H1 (cell line): ENCODE data around the gene TSHZ2. TPM values are rescaled to one million over a fixed set of nuclear protein-coding genes. Genes with fewer than 3 reads are reported as not detected.

ENCODE experiments used
- CHD1 ChIP-seq: IDR thresholded peaks from 2 replicates; pipeline ENCODE4 v1.6.1; 2012; ENCODE audit warnings: low read depth, low read length, improper control_type of control experiment
- CHD2 ChIP-seq: IDR thresholded peaks from 2 replicates; pipeline ENCODE4 v1.6.1; 2012; ENCODE audit warnings: low read length, improper control_type of control experiment
- CTBP2 ChIP-seq: IDR thresholded peaks from 2 replicates; pipeline ENCODE4 v1.7.0; 2011; ENCODE audit warnings: borderline replicate concordance, mild to moderate bottlenecking, moderate library complexity, mixed read lengths, low read length; ENCODE audit not compliant: insufficient read depth, insufficient read length
- E2F6 ChIP-seq: IDR thresholded peaks from 2 replicates; pipeline ENCODE4 v1.6.1; 2012; ENCODE audit warnings: inconsistent platforms
- KDM4A ChIP-seq: IDR thresholded peaks from one replicate; pipeline ENCODE4 v1.7.1; 2012; ENCODE audit warnings: low read depth, mild to moderate bottlenecking, moderate library complexity, low read length, inconsistent platforms; ENCODE audit not compliant: severe bottlenecking
- MAX ChIP-seq: IDR thresholded peaks from 2 replicates; pipeline ENCODE4 v1.6.1; 2012; ENCODE audit warnings: inconsistent platforms
- SAP30 ChIP-seq: fragments of 300-600 bp; sonication (generic); IDR thresholded peaks from 2 replicates; pipeline ENCODE4 v1.7.1; 2012; ENCODE audit warnings: low read length, moderate library complexity, mild to moderate bottlenecking, inconsistent platforms; ENCODE audit not compliant: insufficient read depth, insufficient replicate concordance
- SUZ12 ChIP-seq: fragments of 200-600 bp; sonication (generic); IDR thresholded peaks from 2 replicates; pipeline ENCODE4 v1.6.1; 2012; ENCODE audit warnings: mild to moderate bottlenecking, inconsistent platforms, low read length, moderate library complexity, mixed read lengths
- polyA plus RNA-seq, 7 experiments: library from polyadenylated mRNA; depleted of rRNA in 3 of 7; stranded (reverse) in 5 of 7; unstranded in 2 of 7; fragments of >200 nt in 5 of 7; fragments of 200-250 nt in 2 of 7; gene quantifications; 1 replicate in 5 of 7; 2 replicates in 1 of 7; 4 replicates in 1 of 7; pipeline versions ENCODE4 v1.2.1 to v1.2.3, GENCODE V29; 2011 to 2013; ENCODE audit warnings: missing spikeins in 2 of 7, mixed read lengths in 2 of 7
- total RNA-seq: library from RNA; stranded (reverse); fragmentation: NEBNext Ultra II Directional; extraction: Animal tissue kit (Norgen Biotek cat#: 25700); gene quantifications from 2 replicates; pipeline ENCODE4 v1.2.1, GENCODE V29; 2021

The TSHZ2 gene
- total and polyA plus RNA-seq, 2 of the 8 experiments (the other 6 are each of a cell fraction or from before 2014, with no cell fraction given): 0.14 to 0.30 TPM

DNA sequence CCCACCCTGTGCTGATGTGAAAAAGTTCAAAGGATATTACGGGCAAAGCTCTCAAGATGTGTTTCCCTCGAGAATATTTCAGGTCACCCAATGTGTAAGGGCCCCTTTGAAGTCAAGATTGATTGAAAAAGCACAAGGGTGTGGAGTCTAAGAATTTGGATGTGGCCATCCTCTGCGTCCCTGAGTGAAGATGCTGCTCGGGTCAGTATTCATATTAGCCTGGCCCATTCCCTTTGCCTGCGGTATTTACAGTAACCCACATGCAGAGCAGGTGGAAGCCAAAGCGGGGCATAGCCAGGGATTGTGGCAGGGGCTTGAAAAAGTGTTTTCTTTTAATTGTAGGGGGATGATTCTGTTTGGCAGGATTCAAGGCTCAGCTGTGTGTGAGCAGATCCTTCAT lies 211.0 kb downstream of the TSHZ2 start (continued):
- no peak for TF ChIP-seq E2F6
- no peak for TF ChIP-seq SAP30
- TF ChIP-seq KDM4A: no peak
- no peak for TF ChIP-seq CHD2
- no peak for TF ChIP-seq SUZ12
- no peak for TF ChIP-seq MAX
- TF ChIP-seq CTBP2: no peak
- no peak for TF ChIP-seq CHD1
